HepG2 (cell line): ENCODE results near the gene STK4. TPM values are rescaled to one million over a fixed set of nuclear protein-coding genes. Genes with fewer than 3 reads are reported as not detected.

Experiments used
- ATAC-seq: fragments of 200-7000 bp; cut with Tn5 transposase; 3 replicates; pipeline ENCODE4 v1.9.1; 2020; ENCODE audit warnings: mild to moderate bottlenecking, moderate library complexity
- BruUV-seq: library from RNA; stranded (reverse); fragments of 400-500 nt; replicated peaks from 2 replicates; lab custom pipeline; 2021; lab: Mats Ljungman, UMichigan
- CTCF ChIA-PET: fragments of 300-600 bp; formaldehyde crosslinking; extraction: SDS; loops from one replicate; lab custom pipeline; 2021; ENCODE audit warnings: low total read pairs, inconsistent platforms, low intra/inter-chr PET ratio; lab: Yijun Ruan, JAX
- POLR2A ChIA-PET: fragments of 350-600 bp; sonication (Branson Sonifier 250); formaldehyde crosslinking; loops from one replicate; lab custom pipeline; 2020; ENCODE audit warnings: antibody characterized with exemption, inconsistent platforms; lab: Yijun Ruan, JAX
- DNase-seq: peaks from one replicate; pipeline ENCODE4 v3.0.0-alpha.2; 2015; ENCODE audit warnings: low spot score
- FAIRE-seq: peaks from 3 replicates; lab custom pipeline; 2011; peaks lifted over from hg19 to GRCh38; lab: Jason Lieb, UNC
- H2AFZ ChIP-seq: one replicate; pipeline ENCODE4 v1.6.1; 2011; ENCODE audit warnings: low read length, inconsistent platforms
- H3K27ac ChIP-seq: fragments of 300-600 bp; 3 replicates; pipeline ENCODE4 v1.8.0; 2011; ENCODE audit warnings: mixed run types, mild to moderate bottlenecking, mixed read lengths, low read length, inconsistent platforms; ENCODE audit not compliant: insufficient read depth; ENCODE audit errors: extremely low read length
- H3K27me3 ChIP-seq, 2 experiments: fragments of 200-600 bp in 1 of 2; 2 replicates in 1 of 2; 3 replicates in 1 of 2; pipeline versions ENCODE4 v1.6.0 to v1.8.0; 2011; ENCODE audit warnings: low read length in 2 of 2, mild to moderate bottlenecking in 2 of 2, moderate library complexity in 2 of 2, inconsistent platforms in 1 of 2; ENCODE audit not compliant: insufficient read depth in 2 of 2, control insufficient read depth in 1 of 2
- H3K36me3 ChIP-seq, 2 experiments: fragments of 200-600 bp in 1 of 2; replicated peaks in 1 of 2; 2 replicates in 1 of 2; 3 replicates in 1 of 2; pipeline versions ENCODE4 v1.5.1 to v1.8.0; 2011; ENCODE audit warnings: low read length in 2 of 2, inconsistent platforms in 1 of 2; ENCODE audit not compliant: insufficient read depth in 2 of 2, control insufficient read depth in 1 of 2
- H3K4me1 ChIP-seq: 2 replicates; pipeline ENCODE4 v1.5.1; 2012; ENCODE audit warnings: low read length, inconsistent platforms; ENCODE audit not compliant: insufficient read depth
- H3K4me2 ChIP-seq: 2 replicates; pipeline ENCODE4 v1.6.0; 2011; ENCODE audit warnings: low read depth, low read length, inconsistent platforms
- H3K4me3 ChIP-seq, 3 experiments: fragments of 200-600 bp in 1 of 3; sonication (generic), shearing (Covaris generic) in 1 of 3; replicated peaks in 1 of 3; 2 replicates each; pipeline ENCODE4 v1.5.1; 2011 to 2016; ENCODE audit warnings: low read length in 3 of 3, inconsistent platforms in 2 of 3, low read depth in 2 of 3, mild to moderate bottlenecking in 2 of 3, control low read depth in 1 of 3, mixed read lengths in 1 of 3; ENCODE audit not compliant: insufficient read depth in 1 of 3
- H3K79me2 ChIP-seq: one replicate; pipeline ENCODE4 v1.6.1; 2011; ENCODE audit warnings: low read length, inconsistent platforms; ENCODE audit not compliant: insufficient read depth
- H3K9ac ChIP-seq: 2 replicates; pipeline ENCODE4 v1.6.0; 2011; ENCODE audit warnings: mild to moderate bottlenecking, low read depth, low read length, inconsistent platforms; ENCODE audit not compliant: insufficient read depth
- H3K9me3 ChIP-seq: 2 replicates; pipeline ENCODE4 v1.5.1; 2012; ENCODE audit warnings: mild to moderate bottlenecking, low read length
- H4K20me1 ChIP-seq: 2 replicates; pipeline ENCODE4 v1.6.0; 2011; ENCODE audit warnings: inconsistent platforms, mild to moderate bottlenecking, low read length, moderate library complexity; ENCODE audit not compliant: insufficient read depth
- ETV6 ChIP-seq: sonication (generic); formaldehyde crosslinking; conservative IDR thresholded peaks from 2 replicates; pipeline ENCODE4 v1.4.0; 2020; ENCODE audit warnings: missing genetic modification reagents
- RBM22 ChIP-seq: fragments of 200-400 bp; formaldehyde crosslinking; optimal IDR thresholded peaks from 2 replicates; pipeline ENCODE3; 2017; ENCODE audit warnings: mild to moderate bottlenecking, low read length, moderate library complexity
- RFX5 ChIP-seq: IDR thresholded peaks from 2 replicates; pipeline ENCODE4 v1.6.1; 2011; ENCODE audit warnings: low read depth, low read length, improper control_type of control experiment
- SALL1 ChIP-seq: sonication (generic); formaldehyde crosslinking; IDR thresholded peaks from 2 replicates; pipeline ENCODE4 v1.8.0; 2022; ENCODE audit warnings: mild to moderate bottlenecking, missing genetic modification reagents
- YY1 ChIP-seq: IDR thresholded peaks from 2 replicates; pipeline ENCODE4 v1.6.1; 2011; ENCODE audit warnings: low read length, low read depth, moderate library complexity, mild to moderate bottlenecking; ENCODE audit not compliant: insufficient read depth, insufficient replicate concordance
- ZNF607 ChIP-seq: sonication (generic); formaldehyde crosslinking; IDR thresholded peaks from 2 replicates; pipeline ENCODE4 v1.5.1; 2020; ENCODE audit warnings: missing genetic modification reagents, mild to moderate bottlenecking, borderline replicate concordance
- WGBS: methylation state at CpG from one replicate; pipeline ENCODE4 v1.1.6; 2017; ENCODE audit warnings: low lambda C conversion rate; 5-methylcytosine and 5-hydroxymethylcytosine counted together
- in situ Hi-C: cut with HindIII; loops from 2 replicates; pipeline ENCODE4 v1.10.0; 2017; ENCODE audit warnings: low pct_unique_long_range_greater_than_20kb; ENCODE audit not compliant: extremely low pct_ligation_motif_present
- intact Hi-C: fragments of 100-400 bp; cut with micrococcal nuclease; formaldehyde crosslinking; loops from one replicate; pipeline ENCODE4 v1.10.0; 2022; ENCODE audit not compliant: unreplicated experiment
- polyA plus RNA-seq, 8 experiments: library from polyadenylated mRNA; depleted of rRNA in 3 of 8; stranded (reverse) in 7 of 8; unstranded in 1 of 8; fragments of >200 nt; fragmentation: Illumina TruSeq in 4 of 8; extraction: Trizol in 4 of 8; gene quantifications; 2 replicates each; pipeline versions ENCODE4 v1.2.1 to v1.2.3, GENCODE V29; 2011 to 2016; ENCODE audit warnings: low read depth in 4 of 8, missing spikeins in 1 of 8, mixed read lengths in 1 of 8; ENCODE audit not compliant: insufficient read depth in 1 of 8
- total RNA-seq, 5 experiments: library from RNA; depleted of rRNA; stranded (reverse); fragments of >200 nt; fragmentation: Illumina TruSeq; extraction: Trizol; gene quantifications; 2 replicates each; pipeline ENCODE4 v1.2.3, GENCODE V29; 2016; ENCODE audit warnings: low read depth in 1 of 5
- TF ChIP-seq, protein P1 (sequence below), 2 experiments: sonication (generic) in 1 of 2; formaldehyde crosslinking in 1 of 2; IDR thresholded peaks; 2 replicates each; pipeline versions ENCODE4 v1.5.1 to v1.6.1; 2011 to 2020; ENCODE audit warnings: borderline replicate concordance in 1 of 2, low read depth in 1 of 2, low read length in 1 of 2, mild to moderate bottlenecking in 1 of 2, missing genetic modification reagents in 1 of 2, moderate library complexity in 1 of 2
- TF ChIP-seq, protein P2 (sequence below): sonication (generic); formaldehyde crosslinking; conservative IDR thresholded peaks from 2 replicates; pipeline ENCODE4 v1.4.0; 2020; ENCODE audit warnings: missing genetic modification reagents
- TF ChIP-seq, protein P3 (sequence below): IDR thresholded peaks from 2 replicates; pipeline ENCODE4 v1.6.1; 2016; ENCODE audit warnings: low read depth, borderline replicate concordance
- TF ChIP-seq, protein P4 (sequence below): sonication (generic); formaldehyde crosslinking; IDR thresholded peaks from 2 replicates; pipeline ENCODE4 v1.4.0; 2020; ENCODE audit warnings: missing genetic modification reagents
- TF ChIP-seq, protein P5 (sequence below): sonication (generic); formaldehyde crosslinking; IDR thresholded peaks from 2 replicates; pipeline ENCODE4 v1.4.0; 2020; ENCODE audit warnings: missing genetic modification reagents

The STK4 gene
- total and polyA plus RNA-seq, 2 of the 13 experiments (the other 11 are each of a cell fraction or from before 2014, with no cell fraction given) = 25.6 to 38.3 TPM

DNA sequence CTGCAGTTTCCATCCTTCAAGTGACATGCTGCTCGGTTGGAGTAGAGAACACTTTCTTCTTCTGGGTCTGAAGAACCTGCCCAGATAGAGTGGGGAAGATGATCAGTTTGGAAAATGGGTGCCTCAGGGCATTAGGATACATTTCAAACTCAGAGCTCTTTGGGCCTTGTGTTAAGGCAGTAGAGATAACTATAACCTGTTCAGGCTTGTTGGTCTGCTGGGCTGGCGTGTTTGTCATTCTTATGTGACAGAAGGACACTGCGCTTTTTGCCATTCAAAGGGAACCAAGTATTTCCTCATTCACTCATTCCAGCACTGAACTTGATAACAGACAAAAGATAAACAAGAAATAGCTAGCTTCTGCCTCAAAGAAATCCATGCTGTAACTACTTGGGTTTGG, 9.9 kb upstream of the STK4 start (continued):
- TF ChIP-seq, protein P1, sequence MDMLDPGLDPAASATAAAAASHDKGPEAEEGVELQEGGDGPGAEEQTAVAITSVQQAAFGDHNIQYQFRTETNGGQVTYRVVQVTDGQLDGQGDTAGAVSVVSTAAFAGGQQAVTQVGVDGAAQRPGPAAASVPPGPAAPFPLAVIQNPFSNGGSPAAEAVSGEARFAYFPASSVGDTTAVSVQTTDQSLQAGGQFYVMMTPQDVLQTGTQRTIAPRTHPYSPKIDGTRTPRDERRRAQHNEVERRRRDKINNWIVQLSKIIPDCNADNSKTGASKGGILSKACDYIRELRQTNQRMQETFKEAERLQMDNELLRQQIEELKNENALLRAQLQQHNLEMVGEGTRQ (IDR thresholded peaks at IDR 0.05; ENCODE audit: low read depth, low read length) = no peak
- TF ChIP-seq, protein P1 (CRISPR knock-in tag; IDR thresholded peaks at IDR 0.05; ENCODE audit: borderline replicate concordance) = no peak
- TF ChIP-seq ETV6 = no peak

DNA sequence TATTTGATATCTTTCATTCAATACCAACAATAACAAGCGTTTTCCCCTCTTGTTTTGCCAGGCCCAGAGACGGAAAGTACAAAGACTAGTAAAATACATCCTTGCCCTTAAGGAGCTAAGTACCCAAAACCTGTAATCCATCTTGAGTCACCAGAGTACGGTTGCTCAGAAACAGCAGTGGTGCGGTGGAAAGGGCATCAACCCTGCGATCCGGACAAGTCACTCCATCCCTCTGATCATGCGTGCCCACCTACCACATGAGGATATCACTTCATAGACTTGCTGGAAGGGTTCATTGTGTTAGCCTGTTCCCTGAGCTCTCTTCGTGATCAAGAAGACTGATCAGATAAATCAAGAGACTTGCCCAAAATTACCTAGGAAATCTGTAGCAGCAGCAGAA, 8.0 kb upstream of the STK4 start:
- ATAC-seq (no peak), DNase-seq (no peak), FAIRE-seq (no peak)
- Histone ChIP-seq H3K4me3 (no peak overlapping the region; a peak in 1 of 6 replicates), H3K9me3 (no peaks in the 10 kb centered on the region), H3K4me1 (peaks cover 52% of the 10 kb centered on the region), H2AFZ (no peak overlapping the region), H3K79me2 (peaks cover 27% of the 10 kb centered on the region), H3K9ac (no peak overlapping the region), H3K4me2 (peak overlapping the region; percentile 96), H3K27ac (no peak overlapping the region), H3K27me3 (no peaks in the 10 kb centered on the region), H4K20me1 (no peaks in the 10 kb centered on the region; the same call in 1 of the 2 replicates), H3K36me3 (peaks cover 28 to 39% of the 10 kb centered on the region in 2 experiments)
- CTCF ChIA-PET = no interaction called here
- 96% methylated on average over 8 of the region's 8 CpGs for WGBS
- BruUV-seq = no TSS peak
- POLR2A ChIA-PET = interaction anchor here (1.4 to 3.7 kb wide), 3 partner anchors 9 to 16 kb away, joined by 5 to 24 read pairs (median 11); no protein-coding TSS in a partner anchor
- in situ Hi-C loops = no loop called here
- intact Hi-C loops = no loop called here
- no peak for TF ChIP-seq SALL1 (CRISPR knock-in tag)
- no peak for TF ChIP-seq YY1
- peak; percentile 77 for TF ChIP-seq RBM22
- TF ChIP-seq, protein P2, sequence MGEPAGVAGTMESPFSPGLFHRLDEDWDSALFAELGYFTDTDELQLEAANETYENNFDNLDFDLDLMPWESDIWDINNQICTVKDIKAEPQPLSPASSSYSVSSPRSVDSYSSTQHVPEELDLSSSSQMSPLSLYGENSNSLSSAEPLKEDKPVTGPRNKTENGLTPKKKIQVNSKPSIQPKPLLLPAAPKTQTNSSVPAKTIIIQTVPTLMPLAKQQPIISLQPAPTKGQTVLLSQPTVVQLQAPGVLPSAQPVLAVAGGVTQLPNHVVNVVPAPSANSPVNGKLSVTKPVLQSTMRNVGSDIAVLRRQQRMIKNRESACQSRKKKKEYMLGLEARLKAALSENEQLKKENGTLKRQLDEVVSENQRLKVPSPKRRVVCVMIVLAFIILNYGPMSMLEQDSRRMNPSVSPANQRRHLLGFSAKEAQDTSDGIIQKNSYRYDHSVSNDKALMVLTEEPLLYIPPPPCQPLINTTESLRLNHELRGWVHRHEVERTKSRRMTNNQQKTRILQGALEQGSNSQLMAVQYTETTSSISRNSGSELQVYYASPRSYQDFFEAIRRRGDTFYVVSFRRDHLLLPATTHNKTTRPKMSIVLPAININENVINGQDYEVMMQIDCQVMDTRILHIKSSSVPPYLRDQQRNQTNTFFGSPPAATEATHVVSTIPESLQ = no peak
- TF ChIP-seq, protein P3, sequence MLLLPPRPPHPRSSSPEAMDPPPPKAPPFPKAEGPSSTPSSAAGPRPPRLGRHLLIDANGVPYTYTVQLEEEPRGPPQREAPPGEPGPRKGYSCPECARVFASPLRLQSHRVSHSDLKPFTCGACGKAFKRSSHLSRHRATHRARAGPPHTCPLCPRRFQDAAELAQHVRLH (CRISPR knock-in tag) = no peak
- TF ChIP-seq, protein P4, sequence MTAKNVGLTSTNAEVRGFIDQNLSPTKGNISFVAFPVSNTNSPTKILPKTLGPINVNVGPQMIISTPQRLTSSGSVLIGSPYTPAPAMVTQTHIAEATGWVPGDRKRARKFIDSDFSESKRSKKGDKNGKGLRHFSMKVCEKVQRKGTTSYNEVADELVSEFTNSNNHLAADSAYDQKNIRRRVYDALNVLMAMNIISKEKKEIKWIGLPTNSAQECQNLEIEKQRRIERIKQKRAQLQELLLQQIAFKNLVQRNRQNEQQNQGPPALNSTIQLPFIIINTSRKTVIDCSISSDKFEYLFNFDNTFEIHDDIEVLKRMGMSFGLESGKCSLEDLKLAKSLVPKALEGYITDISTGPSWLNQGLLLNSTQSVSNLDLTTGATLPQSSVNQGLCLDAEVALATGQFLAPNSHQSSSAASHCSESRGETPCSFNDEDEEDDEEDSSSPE = no peak
- TF ChIP-seq, protein P5, sequence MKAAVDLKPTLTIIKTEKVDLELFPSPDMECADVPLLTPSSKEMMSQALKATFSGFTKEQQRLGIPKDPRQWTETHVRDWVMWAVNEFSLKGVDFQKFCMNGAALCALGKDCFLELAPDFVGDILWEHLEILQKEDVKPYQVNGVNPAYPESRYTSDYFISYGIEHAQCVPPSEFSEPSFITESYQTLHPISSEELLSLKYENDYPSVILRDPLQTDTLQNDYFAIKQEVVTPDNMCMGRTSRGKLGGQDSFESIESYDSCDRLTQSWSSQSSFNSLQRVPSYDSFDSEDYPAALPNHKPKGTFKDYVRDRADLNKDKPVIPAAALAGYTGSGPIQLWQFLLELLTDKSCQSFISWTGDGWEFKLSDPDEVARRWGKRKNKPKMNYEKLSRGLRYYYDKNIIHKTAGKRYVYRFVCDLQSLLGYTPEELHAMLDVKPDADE (CRISPR knock-in tag) = no peak
- TF ChIP-seq RFX5 = no peak
- no peak for TF ChIP-seq ZNF607 (CRISPR knock-in tag)
